Esophagus squamous epithelium (tissue), 4 donors: Measurements from ENCODE around the gene SYCE3.

Experiments used
- POLR2A ChIP-seq, 4 donors: fragments of 450-650 bp; IDR thresholded peaks; one replicate each; pipeline ENCODE4 v1.6.1; 2017; ENCODE audit warnings: antibody characterized with exemption in 4 of 4, mild to moderate bottlenecking in 4 of 4, moderate library complexity in 3 of 4
- TF ChIP-seq, protein P1 (sequence below), 6 experiments: fragments of 450-650 bp in 4 of 6; fragments of 200-600 bp in 2 of 6; sonication (generic) in 2 of 6; IDR thresholded peaks; one replicate each; pipeline ENCODE4 v1.5.1; 2016 to 2019; ENCODE audit warnings: antibody characterized with exemption in 6 of 6, mild to moderate bottlenecking in 4 of 6, moderate library complexity in 4 of 6

DNA sequence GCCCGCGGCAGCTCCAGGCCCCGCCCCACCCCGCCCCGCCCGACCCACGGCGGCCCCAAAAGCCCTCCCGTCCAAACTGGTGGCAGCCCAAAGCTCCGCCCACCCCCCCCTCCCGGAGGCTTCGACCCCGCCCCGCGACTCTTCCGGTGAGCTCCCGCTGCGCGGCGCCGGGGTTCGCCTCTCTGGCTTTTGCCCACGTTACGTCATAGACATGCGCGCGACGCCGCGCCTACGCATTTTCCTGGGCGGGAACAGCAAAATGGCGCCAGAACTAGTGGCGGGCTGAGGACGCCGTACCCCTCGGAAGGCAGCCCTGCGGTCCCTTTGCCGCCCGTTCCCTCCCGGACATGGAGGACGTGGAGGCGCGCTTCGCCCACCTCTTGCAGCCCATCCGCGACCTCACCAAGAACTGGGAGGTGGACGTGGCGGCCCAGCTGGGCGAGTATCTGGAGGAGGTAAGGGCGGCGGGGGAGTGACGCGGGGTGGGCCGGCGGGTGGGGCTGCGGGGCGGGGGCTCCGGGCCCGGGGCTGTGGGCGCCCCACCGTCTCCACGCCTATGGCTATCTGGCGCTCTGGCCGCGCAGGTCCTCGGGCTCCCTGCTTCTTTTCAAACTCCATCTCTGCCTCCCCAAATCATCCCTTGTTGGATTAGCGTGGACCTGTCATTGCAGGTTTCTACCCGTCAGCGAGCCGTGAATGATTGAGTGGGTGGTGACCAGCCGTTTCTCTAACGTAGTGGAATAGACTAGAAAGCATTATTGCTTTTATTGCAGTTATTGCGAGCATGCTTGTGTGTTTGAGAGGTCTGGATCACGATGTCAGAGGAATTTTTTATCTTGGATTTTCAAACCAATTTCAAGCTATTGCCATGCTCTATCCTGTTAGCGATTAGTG, 54.5 kb downstream of the SYCE3 start, which contains the start of gene NCAPH2:
- TF ChIP-seq, protein P1, sequence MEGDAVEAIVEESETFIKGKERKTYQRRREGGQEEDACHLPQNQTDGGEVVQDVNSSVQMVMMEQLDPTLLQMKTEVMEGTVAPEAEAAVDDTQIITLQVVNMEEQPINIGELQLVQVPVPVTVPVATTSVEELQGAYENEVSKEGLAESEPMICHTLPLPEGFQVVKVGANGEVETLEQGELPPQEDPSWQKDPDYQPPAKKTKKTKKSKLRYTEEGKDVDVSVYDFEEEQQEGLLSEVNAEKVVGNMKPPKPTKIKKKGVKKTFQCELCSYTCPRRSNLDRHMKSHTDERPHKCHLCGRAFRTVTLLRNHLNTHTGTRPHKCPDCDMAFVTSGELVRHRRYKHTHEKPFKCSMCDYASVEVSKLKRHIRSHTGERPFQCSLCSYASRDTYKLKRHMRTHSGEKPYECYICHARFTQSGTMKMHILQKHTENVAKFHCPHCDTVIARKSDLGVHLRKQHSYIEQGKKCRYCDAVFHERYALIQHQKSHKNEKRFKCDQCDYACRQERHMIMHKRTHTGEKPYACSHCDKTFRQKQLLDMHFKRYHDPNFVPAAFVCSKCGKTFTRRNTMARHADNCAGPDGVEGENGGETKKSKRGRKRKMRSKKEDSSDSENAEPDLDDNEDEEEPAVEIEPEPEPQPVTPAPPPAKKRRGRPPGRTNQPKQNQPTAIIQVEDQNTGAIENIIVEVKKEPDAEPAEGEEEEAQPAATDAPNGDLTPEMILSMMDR (IDR thresholded peaks at IDR 0.05) = peak in 3 of 6 experiments; percentile 10 to 42 (median 17)
- TF ChIP-seq POLR2A (IDR thresholded peaks at IDR 0.05) = peak in 3 of 4 donors; percentile 76 to 94 (median 86)
